Stimulated activated CD4-positive, alpha-beta T cell treated with anti-CD3 and anti-CD28 coated beads, TNF-alpha, amount 100 ng/mL, for 48 hours (primary cell): ENCODE measurements around the gene SPATA45.
"Not testable (repeated sequence)": the region's sequence is repeated elsewhere in the genome, so short reads cannot be mapped to it uniquely, and the experiment has no call there.

ENCODE experiments used
- DNase-seq, 3 donors: peaks; one replicate each; pipeline ENCODE4 v3.0.0-alpha.2; 2020; ENCODE audit warnings: low read depth in 3 of 3

SPATA45 gene

DNA sequence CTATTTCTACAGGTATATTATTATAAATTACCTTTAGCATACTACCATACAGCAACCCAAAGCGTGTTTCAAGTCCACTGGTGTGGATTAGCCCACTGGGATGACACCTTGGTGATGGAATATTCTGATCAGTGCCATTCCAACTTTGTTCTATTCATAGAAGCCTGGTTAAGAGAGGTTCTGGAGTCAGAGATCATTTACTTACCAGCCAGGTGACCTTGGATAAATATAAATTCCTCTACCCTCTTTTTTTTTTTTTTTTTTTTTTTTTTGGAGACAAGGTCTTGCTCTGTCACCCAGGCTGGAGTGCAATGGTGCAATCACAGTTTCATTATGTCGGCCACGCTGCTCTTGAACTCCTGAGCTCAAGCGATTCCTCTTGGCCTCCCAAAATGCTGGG, at the start of gene SPATA45:
SPATA45 (minus strand) TSS at position 101 of the 400 bp plus-strand sequence. CDS start 11,500 bp downstream, outside the sequence.
- DNase-seq = no peak

DNA sequence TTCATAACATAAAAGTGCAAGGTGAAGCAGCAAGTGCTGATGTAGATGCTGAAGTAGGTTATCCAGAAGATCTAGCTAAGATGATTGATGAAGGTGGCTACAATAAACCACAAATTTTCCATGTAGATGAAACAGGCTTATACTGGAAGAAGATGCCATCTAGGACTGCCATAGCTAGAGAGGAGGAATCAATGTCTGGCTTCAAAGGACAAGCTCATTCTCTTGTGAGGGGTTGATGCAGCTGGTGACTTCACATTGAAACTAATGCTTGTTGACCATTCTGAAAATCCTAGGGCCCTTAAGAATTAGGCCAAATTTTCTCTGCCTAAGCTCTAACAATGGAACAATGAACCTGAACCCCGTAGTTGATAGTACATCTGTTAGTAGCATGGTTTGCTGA, 44.7 kb upstream of the SPATA45 start:
- DNase-seq = no peak

DNA sequence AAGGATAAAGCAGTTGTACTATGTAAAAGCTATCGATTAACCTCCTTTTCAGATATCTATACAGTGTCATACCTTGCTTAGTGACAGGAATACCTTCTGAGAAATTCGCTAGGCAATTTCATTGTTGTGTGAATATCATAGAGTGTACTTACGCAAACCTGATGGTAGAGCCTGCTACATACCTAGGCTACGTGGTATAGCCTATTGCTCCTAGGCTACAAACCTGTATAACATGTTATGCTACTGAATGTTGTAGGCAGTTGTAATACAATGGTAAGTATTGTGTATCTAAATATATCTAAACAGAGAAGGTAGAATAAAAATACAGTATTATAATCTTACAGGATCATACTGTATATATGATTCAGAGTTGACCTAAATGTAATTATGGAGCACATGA, 37.1 kb upstream of the SPATA45 start:
- no peak for DNase-seq

DNA sequence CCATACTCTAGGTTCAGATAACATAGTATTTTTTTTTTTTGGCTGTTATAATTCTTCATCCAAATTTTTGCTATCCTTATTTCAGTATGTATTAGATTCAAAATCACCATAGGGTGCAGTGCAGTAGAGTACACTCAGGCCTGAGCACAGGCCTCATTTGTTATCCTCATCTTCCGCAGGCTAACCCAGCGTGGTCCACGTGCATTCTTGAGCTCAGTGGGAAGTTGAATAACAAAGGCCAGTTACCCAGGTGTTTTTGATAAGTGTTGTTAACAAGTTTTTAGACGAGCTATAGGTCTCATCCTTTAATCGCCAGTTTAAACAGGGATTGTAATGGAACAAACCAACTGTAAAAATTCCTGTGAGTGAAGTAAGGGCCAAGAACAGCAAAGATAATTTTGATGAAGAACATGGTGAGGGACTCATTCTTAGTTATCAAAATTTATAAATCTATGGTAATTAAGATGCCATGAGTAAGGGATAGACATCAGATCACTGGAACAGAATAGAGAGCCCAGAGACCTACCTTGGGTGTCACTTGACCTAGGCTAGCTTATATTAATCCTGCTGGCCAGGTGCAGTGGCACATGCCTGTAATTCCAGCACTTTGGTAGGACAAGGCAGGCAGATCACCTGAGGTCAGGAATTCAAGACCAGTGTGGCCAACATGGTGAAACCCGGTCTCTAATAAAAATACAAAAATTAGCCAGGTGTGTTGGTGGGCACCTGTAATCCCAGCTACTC, 32.7 kb upstream of the SPATA45 start:
- DNase-seq = no peak

DNA sequence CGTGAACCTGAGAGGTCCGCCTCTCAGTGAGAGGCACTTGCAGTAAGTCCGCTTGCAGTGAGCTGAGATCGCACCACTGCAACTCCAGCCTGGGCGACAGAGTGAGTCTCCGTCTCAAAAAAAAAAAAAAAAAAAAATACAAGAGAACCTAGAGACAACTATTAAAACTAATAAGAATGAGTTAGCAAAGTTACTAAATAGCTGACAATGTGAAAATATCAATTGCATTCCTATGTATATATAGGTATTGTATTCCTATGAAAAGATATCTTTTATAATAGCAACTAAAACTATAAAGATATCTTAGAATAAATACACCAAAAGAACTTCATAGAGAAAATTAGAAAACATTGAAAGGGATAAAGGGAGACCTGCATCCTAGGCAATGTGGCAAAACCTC, 31.0 kb upstream of the SPATA45 start:
- no peak for DNase-seq

DNA sequence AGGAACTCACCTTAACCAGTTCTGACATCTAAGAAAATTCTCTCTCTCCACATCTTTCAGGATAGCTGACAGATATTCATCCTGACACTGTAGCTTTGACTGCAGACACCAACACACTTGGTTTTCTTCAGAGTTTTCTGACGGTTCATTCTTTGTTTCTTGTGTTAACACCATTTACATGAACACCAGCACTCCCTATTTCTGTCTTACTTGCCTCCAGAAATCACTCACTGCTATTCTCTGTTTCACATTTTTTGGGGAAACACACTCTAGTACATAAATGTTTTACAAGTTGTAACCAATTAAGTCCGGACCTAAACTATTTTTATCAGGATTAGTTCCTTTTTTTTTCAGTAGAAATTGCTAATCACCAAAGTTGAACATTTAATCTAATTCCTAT, 26.1 kb upstream of the SPATA45 start:
- no peak for DNase-seq

DNA sequence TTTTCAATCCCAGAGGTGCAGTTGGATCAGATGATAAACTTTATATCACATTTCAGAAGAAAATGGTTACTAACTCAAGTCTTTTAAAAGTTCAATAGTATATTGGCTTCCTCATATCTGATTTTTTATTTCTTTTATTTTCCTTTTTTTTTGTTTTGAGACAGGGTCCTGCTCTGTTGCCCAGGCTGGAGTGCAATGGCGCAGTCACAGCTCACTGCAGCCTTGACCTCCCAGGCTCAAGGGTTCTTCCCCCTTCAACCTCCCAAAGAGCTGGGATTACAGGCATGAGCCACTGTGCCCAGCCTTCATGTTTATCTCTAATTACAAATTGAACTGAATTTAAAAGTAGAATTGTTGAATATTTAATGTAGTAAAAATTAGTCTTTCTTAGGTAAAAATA, 24.5 kb upstream of the SPATA45 start:
- no peak for DNase-seq

DNA sequence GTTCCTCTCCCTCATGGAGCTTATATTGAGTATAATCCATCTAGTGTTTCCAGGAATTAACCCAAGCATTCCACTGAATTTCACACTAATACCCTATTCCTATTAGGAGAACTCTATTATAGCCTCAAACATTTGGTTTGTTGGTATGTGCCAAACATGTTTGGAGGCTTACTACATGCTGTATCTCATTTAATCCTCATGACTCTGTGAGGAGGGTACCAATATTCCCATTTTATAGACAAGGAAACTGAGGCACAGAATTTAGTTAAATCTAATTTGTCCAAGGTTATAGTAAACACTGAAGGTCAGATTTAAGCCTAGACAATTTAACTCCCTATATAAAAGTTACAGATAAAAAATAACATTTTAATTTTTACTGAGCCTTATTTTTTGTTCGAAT, 19.7 kb upstream of the SPATA45 start:
- DNase-seq = no peak

DNA sequence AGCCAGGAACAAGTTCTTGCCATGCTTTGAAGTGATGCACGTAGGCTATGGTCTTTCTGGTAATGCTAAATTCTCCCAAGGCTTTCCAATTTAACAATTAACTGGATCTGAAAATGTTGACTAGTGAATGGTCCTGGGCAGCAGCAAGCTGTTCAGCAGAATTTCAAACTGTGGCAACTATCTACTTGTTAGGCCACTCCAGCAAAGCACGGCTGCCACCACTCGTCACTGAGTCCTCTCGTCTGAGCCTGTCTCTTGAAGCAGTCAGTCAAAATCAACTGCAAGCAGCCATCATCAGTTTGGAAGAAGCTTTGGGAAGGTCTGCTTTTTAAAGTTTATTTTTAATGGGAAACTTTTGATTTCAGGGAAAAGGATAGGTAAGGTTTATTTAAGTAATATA, 16.8 kb upstream of the SPATA45 start:
- DNase-seq = no peak

DNA sequence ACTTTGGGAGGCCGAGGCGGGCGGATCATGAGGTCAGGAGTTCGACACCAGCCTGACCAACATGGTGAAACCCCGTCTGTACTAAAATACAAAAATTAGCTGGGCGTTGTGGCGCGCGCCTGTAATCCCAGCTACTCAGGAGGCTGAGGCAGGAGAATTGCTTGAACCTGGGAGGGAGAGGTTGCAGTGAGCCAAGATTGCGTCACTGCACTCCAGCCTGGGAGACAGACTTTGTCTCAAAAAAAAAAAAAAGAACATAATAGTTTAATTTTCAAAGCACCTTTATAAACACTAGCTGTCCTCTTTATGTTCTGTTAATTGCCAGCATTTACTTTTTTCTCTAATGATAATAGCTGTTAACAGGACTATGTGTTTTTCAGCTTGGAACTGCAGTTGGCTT, 15.9 kb upstream of the SPATA45 start:
- not testable (repeated sequence) for DNase-seq

DNA sequence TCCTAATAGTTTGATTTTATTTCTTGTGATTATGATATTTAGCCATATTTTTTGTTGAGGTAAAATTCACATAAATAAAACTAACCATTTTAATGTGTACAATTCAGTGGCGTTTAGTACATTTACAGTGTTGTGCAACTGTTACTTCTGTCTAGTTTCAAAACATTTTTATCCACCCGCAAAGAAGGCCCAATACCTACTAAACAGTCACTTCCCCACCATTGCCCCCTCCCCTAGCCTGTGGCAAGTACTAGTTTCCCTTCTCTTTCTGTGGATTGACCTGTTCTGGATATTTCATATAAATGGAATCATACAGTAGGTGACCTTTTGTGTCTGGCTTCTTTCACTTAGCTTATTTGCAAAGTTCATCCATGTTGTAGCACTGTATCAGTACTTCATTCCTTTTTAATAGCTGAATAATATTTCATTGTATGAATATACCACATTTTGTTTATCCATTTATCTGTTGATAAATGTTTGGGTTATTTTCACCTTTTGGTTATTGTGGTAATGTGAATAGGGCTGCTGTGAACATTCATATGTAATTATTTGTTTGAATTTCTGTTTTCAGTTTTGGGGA, 14.8 kb upstream of the SPATA45 start:
- DNase-seq = no peak

DNA sequence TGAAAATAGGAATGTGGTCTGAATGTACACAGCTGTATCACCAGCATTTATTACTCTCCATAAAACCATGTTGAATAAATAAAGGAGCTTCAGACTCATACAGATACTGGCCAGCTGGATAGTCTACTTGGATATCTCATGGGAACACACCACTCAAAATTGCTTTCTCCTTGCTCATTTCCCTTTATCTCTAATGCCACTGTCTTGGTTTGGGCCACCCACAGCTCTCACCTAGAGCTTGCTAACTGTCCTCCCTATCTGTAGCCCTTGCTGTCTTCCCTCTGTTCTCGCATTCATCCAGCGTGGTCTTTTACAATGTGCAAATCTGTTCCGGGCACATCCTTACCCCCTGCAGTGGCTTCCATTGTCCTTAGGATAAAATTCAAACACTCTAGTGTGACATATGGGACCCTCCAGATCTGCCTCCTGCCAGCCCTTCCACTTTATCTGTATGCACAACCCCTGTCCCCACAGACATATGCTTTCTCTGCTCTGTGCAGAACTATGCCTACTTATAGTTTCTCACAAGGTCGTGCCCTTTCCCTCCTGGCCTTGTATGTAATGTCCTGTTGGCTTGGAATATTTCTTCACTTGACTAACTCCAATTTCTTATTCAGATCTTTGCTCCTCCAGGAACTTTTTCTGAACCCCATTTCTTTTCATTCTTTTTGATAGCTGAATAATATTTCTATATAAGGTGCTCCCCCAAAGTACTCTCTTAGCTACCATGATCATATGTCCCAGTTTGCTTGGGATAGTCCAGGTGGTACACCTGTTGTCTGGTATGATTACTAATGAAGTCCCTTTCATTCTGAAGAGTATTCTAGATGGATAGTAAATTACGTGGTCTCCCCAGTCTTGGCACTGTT, 13.5 kb upstream of the SPATA45 start:
- DNase-seq = no peak

DNA sequence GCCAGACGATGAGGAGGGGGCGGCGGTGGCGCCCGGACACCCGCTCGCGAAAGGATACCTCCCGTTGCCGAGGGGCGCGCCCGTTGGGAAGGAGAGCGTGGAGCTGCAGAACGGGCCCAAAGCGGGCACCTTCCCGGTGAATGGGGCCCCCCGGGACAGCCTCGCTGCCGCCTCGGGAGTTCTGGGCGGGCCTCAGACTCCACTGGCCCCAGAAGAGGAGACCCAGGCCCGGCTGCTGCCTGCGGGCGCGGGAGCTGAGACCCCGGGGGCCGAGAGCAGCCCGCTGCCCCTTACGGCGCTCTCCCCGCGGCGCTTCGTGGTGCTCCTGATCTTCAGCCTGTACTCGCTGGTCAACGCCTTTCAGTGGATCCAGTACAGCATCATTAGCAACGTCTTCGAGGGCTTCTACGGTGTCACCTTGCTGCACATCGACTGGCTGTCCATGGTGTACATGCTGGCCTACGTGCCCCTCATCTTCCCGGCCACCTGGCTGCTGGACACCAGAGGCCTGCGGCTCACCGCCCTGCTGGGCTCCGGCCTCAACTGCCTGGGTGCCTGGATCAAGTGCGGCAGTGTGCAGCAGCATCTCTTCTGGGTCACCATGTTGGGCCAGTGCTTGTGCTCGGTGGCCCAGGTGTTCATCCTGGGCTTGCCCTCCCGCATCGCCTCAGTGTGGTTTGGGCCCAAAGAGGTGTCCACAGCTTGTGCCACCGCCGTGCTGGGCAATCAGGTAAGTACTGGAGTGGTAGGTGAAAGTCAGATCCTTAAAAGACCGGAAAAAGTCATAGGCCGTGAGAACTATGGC, 11.2 kb upstream of the SPATA45 start:
- DNase-seq = peak in 1 of 3 donors; percentile 27

DNA sequence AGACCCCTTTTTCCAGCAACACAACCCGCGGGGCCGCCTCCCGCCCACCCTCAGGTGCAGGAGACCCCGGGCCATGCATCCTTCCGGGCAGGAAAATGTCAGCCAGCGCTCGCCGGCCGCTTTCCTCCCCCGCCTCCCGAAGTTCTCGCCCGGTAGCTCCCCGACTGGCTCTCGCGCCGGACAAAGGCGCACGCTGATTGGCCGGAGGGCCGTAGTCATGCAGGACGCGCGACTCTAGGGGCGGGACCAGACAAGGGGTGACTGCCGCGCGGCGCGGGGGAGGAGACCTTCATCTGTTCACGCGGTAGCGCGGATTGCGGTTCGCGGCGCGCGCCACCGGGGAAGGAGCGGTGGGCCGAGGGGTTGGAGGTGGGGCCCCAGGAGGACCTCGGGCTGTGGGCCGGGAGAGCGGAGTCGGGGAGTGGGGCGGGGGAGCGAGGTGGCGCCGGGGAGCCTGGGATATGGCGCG, 10.6 kb upstream of the SPATA45 start, which contains the start of gene FLVCR1:
FLVCR1 (plus strand) TSS at position 284 of the 469 bp plus-strand sequence; CDS start at position 462, 178 bp downstream.
- peak; percentile 88 to 93 (median 92) for DNase-seq

DNA sequence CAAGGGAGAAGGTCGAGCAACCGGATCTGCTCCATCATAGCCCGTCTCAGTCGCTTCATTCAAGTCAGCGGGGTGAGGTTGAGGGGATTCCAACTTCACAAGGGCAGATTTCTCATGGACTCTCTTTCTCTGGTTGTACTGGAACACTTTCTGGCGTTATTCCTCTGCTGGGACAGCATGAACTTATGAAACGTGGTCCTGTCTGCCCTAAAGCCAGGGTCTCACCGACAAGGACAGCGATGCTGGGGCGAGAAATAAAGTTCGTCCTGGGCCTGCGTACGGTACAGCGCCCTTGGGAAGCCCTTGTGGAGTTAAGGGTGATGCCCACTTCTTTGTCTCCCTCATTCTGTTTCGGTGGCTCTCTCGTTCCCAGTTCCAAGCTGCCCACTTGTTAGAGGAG, 9.3 kb upstream of the SPATA45 start:
- DNase-seq = no peak

DNA sequence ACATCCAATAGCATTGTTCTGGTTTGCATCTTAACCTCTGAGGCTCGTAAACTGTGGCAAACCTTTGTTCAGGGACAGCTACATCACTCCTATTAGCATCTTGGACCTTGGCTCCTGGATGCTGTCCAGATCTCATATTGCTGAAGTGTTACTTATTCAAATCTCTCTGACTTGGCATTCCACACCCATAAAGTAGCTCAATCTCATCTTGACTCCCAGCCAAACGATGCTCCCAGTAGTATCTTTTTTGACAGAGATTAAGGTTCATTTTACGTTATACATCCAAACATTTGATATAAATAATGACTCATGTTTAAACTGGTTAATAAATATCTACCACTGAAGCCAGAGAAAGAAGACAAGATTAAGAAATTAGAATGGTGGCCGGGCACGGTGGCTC, 6.2 kb upstream of the SPATA45 start:
- no peak for DNase-seq

DNA sequence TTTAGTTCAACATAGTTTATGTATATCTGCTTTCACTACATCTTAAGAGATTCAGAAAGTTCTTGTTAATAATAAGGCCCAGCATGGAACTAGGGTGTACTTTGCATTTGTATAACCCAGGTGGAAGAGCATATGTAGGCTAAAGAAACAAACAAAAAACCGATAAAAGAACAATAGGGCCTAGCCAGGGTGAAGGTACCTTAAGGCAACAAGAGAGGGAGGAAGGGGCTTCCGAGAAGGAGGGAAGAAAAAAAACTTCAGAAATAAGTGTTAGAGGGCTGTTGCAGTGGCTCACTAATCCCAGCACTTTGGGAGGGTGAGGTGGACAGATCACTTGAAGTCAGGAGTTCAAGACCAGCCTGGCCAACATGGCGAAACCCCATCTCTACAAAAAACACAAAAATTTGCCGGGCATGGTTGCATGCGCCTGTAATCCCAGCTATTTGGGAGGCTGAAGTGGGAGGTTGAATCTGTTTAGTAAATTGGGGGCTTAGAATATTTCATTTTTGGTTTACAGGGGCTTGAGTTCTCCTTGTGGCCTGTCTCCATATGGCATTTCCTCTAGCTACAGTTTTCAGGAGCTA, 4.7 kb upstream of the SPATA45 start:
- no peak for DNase-seq

DNA sequence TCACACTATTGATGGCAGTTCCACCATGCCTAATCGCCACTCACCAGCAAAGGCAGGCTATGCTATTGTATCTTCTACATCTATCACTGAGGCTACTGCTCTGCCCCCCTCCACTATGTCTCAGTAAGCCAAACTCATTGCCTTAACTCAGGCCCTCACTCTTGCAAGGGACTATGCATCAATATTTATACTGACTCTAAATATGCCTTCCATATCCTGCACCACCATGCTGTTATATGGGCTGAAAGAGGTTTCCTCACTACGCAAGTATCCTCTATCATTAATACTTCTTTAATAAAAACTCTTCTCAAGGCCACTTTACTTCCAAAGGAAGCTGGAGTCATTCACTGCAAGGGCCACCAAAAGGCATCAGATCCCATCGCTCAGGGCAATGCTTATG, 2.9 kb downstream of the SPATA45 start:
- DNase-seq = not testable (repeated sequence)

DNA sequence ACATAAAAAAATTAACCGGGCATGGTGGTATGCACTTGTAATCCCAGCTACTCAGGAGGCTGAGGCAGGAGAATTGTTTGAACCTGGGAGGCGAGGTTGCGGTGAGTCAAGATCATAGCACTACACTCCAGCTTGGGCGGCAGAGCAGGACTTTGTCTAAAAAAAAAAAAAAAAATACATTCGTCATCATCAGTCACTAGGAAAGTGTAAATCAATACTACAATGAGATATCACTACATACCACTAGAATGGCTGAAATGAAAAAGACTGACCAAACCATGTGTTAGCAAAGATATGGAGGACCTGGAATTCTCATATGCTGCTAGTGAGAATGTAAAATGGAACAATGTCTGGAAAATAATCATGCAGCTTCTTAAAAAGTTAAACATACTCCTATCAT, 9.3 kb downstream of the SPATA45 start:
- DNase-seq = no peak

DNA sequence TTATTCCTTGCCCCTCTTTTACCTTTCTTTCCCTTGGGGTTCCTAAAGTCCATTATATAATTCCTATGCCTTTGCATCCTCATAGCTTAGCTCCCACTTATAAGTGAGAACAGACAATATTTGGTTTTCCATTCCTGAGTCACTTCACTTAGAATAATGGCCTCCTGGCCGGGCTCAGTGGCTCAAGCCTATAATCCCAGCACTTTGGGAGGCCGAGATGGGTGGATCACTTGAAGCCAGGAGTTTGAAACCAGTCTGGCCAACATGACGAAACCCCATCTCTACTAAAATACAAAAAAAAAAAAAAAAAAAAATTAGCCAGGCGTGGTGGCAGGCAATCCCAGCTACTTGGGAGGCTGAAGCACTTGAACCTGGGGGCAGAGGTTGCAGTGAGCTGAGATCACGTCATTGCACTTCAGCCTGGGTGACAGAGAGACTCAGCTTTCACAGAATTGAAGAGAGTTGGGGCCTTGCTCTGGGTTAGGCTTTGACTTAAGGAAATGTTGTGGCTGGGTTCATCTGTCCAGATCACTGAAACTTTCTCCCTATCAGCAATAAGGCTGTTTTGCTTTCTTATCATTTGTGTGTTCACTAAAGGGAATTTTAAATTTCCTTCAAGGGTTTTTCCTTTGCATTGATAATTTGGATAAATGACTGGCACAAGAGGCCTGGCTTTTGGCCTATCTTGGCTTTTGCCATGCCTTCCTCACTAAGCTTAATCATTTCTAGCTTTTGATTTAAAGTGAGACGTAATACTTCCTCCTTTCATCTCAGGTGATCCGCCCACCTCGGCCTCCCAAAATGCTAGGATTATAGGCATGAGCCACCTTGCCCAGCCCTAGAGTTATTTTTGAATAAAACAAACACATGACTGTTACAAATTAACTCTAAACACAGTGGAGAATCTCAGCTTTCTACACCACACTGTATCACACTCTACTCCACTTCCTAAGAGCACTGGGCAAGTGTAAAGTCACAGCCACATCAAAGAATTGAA, 13.9 kb downstream of the SPATA45 start:
- DNase-seq = not testable (repeated sequence)
